Measurements from ENCODE around the gene STK40. TPM values are rescaled to one million over a fixed set of nuclear protein-coding genes. Genes with fewer than 3 reads are reported as not detected.

Gene STK40
- total and polyA plus RNA-seq, 2 donors (not counting 1 experiment from before 2014, with no cell fraction given), result 14.2 to 15.1 TPM

GRCh38 chr1:36339215-36339614 is 46.5 kb downstream of the STK40 start:
- TF ChIP-seq, protein P1, sequence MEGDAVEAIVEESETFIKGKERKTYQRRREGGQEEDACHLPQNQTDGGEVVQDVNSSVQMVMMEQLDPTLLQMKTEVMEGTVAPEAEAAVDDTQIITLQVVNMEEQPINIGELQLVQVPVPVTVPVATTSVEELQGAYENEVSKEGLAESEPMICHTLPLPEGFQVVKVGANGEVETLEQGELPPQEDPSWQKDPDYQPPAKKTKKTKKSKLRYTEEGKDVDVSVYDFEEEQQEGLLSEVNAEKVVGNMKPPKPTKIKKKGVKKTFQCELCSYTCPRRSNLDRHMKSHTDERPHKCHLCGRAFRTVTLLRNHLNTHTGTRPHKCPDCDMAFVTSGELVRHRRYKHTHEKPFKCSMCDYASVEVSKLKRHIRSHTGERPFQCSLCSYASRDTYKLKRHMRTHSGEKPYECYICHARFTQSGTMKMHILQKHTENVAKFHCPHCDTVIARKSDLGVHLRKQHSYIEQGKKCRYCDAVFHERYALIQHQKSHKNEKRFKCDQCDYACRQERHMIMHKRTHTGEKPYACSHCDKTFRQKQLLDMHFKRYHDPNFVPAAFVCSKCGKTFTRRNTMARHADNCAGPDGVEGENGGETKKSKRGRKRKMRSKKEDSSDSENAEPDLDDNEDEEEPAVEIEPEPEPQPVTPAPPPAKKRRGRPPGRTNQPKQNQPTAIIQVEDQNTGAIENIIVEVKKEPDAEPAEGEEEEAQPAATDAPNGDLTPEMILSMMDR (conservative IDR thresholded peaks at IDR 0.05 in 1 of 2, IDR thresholded peaks at IDR 0.05 in 1 of 2; ENCODE audit: low read depth in 1 of 2, low read length in 2 of 2), result no peak
- TF ChIP-seq EZH2 (IDR thresholded peaks at IDR 0.05; ENCODE audit: low read length, missing control alignments), result no peak
- Histone ChIP-seq H3K4me2 (ENCODE audit: extremely low read depth, insufficient read depth, low read length) (no peak overlapping the region), H2AFZ (ENCODE audit: low read length) (no peak overlapping the region), H3K79me2 (ENCODE audit: control insufficient read depth, insufficient read depth, low read length) (no peaks in the 10 kb centered on the region), H4K20me1 (ENCODE audit: control insufficient read depth, extremely low read depth, insufficient read depth, low read length) (no peaks in the 10 kb centered on the region), H3K4me3 (replicated peaks in 1 of 4; ENCODE audit: control extremely low read depth in 1 of 4, insufficient read depth in 1 of 4, low read depth in 3 of 4, low read length in 4 of 4) (no peak overlapping the region), H3K4me1 (ENCODE audit: control insufficient read depth, extremely low read depth, insufficient read depth, low read length) (peaks cover 13% of the 10 kb centered on the region), H3K27ac (ENCODE audit: insufficient read depth, low read length) (no peak overlapping the region), H3K9me3 (ENCODE audit: control insufficient read depth, insufficient read depth, low read depth, low read length) (no peaks in the 10 kb centered on the region), H3K36me3 (ENCODE audit: control insufficient read depth, insufficient read depth, low read length) (peaks cover 23% of the 10 kb centered on the region), H3K27me3 (ENCODE audit: control insufficient read depth, insufficient read depth, low read length) (no peaks in the 10 kb centered on the region), H3K9ac (ENCODE audit: insufficient read depth, low read length) (no peak overlapping the region)
- no peak for DNase-seq (ENCODE audit: low read depth in 2 of 2)

DNA sequence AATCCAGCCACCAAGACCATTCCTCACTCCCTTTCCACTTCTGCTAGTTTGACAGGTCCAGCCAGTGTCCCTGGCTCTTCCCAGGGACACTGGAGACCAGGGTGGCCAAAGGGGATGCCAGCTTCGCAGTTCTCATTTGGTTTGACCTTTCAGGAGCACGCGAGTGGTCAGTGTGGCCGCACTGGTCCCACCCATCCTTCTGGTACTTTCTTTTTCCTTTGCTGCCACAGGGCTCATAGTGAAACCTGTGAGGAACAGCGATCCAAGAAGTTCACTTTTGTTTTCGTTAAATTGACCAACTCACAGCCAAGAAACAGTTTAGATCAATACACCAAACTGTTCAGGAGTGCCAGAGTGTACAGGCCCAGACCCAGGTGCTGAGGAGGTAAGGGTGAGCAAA is 47.9 kb downstream of the STK40 start:
- Histone ChIP-seq H3K4me2 (ENCODE audit: extremely low read depth, insufficient read depth, low read length) (no peak overlapping the region), H3K79me2 (ENCODE audit: control insufficient read depth, insufficient read depth, low read length) (no peaks in the 10 kb centered on the region), H4K20me1 (ENCODE audit: control insufficient read depth, extremely low read depth, insufficient read depth, low read length) (no peaks in the 10 kb centered on the region), H3K27me3 (ENCODE audit: control insufficient read depth, insufficient read depth, low read length) (no peaks in the 10 kb centered on the region), H3K36me3 (ENCODE audit: control insufficient read depth, insufficient read depth, low read length) (peaks cover 12% of the 10 kb centered on the region), H3K9me3 (ENCODE audit: control insufficient read depth, insufficient read depth, low read depth, low read length) (no peaks in the 10 kb centered on the region), H3K4me1 (ENCODE audit: control insufficient read depth, extremely low read depth, insufficient read depth, low read length) (peaks cover under 1% of the 10 kb centered on the region), H3K9ac (ENCODE audit: insufficient read depth, low read length) (no peak overlapping the region), H3K4me3 (replicated peaks in 1 of 4; ENCODE audit: control extremely low read depth in 1 of 4, insufficient read depth in 1 of 4, low read depth in 3 of 4, low read length in 4 of 4) (no peak overlapping the region), H2AFZ (ENCODE audit: low read length) (no peak overlapping the region), H3K27ac (ENCODE audit: insufficient read depth, low read length) (no peak overlapping the region)
- DNase-seq (ENCODE audit: low read depth in 2 of 2), result no peak
- no peak for TF ChIP-seq EZH2 (IDR thresholded peaks at IDR 0.05; ENCODE audit: low read length, missing control alignments)
- TF ChIP-seq, protein P1 (conservative IDR thresholded peaks at IDR 0.05 in 1 of 2, IDR thresholded peaks at IDR 0.05 in 1 of 2; ENCODE audit: low read depth in 1 of 2, low read length in 2 of 2), result no peak

- Histone ChIP-seq H3K79me2 (ENCODE audit: control insufficient read depth, insufficient read depth, low read length) (no peaks in the 10 kb centered on the region), H3K36me3 (ENCODE audit: control insufficient read depth, insufficient read depth, low read length) (no peaks in the 10 kb centered on the region), H3K9ac (ENCODE audit: insufficient read depth, low read length) (no peak overlapping the region), H3K9me3 (ENCODE audit: control insufficient read depth, insufficient read depth, low read depth, low read length) (no peaks in the 10 kb centered on the region), H3K4me2 (ENCODE audit: extremely low read depth, insufficient read depth, low read length) (no peak overlapping the region), H3K27me3 (ENCODE audit: control insufficient read depth, insufficient read depth, low read length) (no peaks in the 10 kb centered on the region), H2AFZ (ENCODE audit: low read length) (no peak overlapping the region), H3K27ac (ENCODE audit: insufficient read depth, low read length) (no peak overlapping the region), H3K4me3 (replicated peaks in 1 of 4; ENCODE audit: control extremely low read depth in 1 of 4, insufficient read depth in 1 of 4, low read depth in 3 of 4, low read length in 4 of 4) (no peak overlapping the region), H3K4me1 (ENCODE audit: control insufficient read depth, extremely low read depth, insufficient read depth, low read length) (peaks cover 6% of the 10 kb centered on the region), H4K20me1 (ENCODE audit: control insufficient read depth, extremely low read depth, insufficient read depth, low read length) (no peaks in the 10 kb centered on the region)
- DNase-seq (ENCODE audit: low read depth in 2 of 2), result no peak
- no peak for TF ChIP-seq EZH2 (IDR thresholded peaks at IDR 0.05; ENCODE audit: low read length, missing control alignments)
- TF ChIP-seq, protein P1 (conservative IDR thresholded peaks at IDR 0.05 in 1 of 2, IDR thresholded peaks at IDR 0.05 in 1 of 2; ENCODE audit: low read depth in 1 of 2, low read length in 2 of 2), result no peak
These were observed 54.8 kb downstream of the STK40 start for GRCh38 chr1:36330940-36331339.
